ENCODE measurements around the gene AJAP1. TPM values are rescaled to one million over a fixed set of nuclear protein-coding genes. Genes with fewer than 3 reads are reported as not detected.

Gene AJAP1
- total and polyA plus RNA-seq, 2 of the 13 experiments (the other 11 are each of a cell fraction or from before 2014, with no cell fraction given) = not detected

DNA sequence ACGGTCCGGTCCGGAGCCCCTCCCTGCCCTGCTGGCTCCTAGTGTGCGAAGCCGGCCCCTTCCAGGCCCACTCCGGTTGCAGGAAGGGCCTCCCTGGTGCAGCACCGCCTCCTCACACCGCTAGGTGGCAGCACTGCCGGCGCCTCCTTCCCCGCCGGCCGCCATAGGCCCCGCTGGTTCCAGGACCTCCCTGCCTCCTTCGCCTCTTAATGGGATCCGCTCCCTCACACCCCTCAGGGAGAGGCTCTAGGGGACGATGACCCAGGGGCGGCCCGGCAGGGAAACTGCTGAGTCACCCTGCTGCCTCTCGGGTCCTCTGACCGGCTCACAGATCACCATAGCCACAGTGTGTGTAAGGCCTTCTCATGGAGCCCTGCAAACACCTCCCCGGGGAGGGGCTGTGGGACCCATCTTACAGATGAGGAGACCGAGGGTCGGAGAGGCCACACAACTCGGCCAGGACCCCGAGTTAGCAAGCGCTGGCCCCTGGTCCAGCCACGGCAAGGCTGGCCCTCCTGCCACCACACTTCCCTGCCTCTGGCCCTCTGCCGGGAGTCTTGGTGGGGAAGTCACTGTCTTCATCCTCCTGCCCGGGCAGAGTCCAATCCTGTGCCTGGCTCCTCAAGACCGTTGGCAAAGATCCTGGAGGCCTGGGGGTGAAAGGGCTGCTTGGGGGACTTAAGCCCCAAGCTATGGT, 1.6 kb upstream of the AJAP1 start:
- no TSS peak for BruUV-seq (replicated peaks)
- 0% methylated on average over 3 of the region's 31 CpGs for WGBS (ENCODE audit: low lambda C conversion rate)
- in situ Hi-C loops (cut with HindIII; ENCODE audit: extremely low pct_ligation_motif_present, low pct_unique_long_range_greater_than_20kb) = loop anchor here (10.0 kb wide), 1 partner anchor 172 kb away; no protein-coding TSS in a partner anchor
- ATAC-seq (peak; percentile 90), DNase-seq (ENCODE audit: low spot score) (peak; percentile 16), FAIRE-seq (no peak)
- H3K9ac ChIP-seq (ENCODE audit: insufficient read depth, low read depth, low read length) = no peak overlapping the region
- H3K79me2 ChIP-seq (ENCODE audit: insufficient read depth, low read length) = no peaks in the 10 kb centered on the region
- peak overlapping the region; percentile 43; the same call in 1 of the 2 replicates for H3K4me2 ChIP-seq (ENCODE audit: low read depth, low read length)
- H3K4me3 ChIP-seq (replicated peaks in 1 of 3; ENCODE audit: insufficient read depth in 1 of 3, low read depth in 2 of 3, low read length in 3 of 3) = no peak overlapping the region
- H3K9me3 ChIP-seq (ENCODE audit: low read length) = no peaks in the 10 kb centered on the region
- ChIA-PET POLR2A (no interaction called here), CTCF (ENCODE audit: low intra/inter-chr PET ratio, low total read pairs) (interaction anchor here (1.3 kb wide), 1 partner anchor 173 kb away, joined by 9 read pairs; no protein-coding TSS in a partner anchor)
- no peaks in the 10 kb centered on the region for H3K36me3 ChIP-seq (replicated peaks in 1 of 2; ENCODE audit: control insufficient read depth in 1 of 2, insufficient read depth in 2 of 2, low read length in 2 of 2)
- peaks cover 0 to 19% of the 10 kb centered on the region in 2 experiments; a peak in 4 of 5 replicates for H3K27me3 ChIP-seq (ENCODE audit: control insufficient read depth in 1 of 2, insufficient read depth in 2 of 2, low read length in 2 of 2)
- intact Hi-C loops (cut with micrococcal nuclease; ENCODE audit: unreplicated experiment) = no loop called here
- H2AFZ ChIP-seq (ENCODE audit: low read length) = no peak overlapping the region
- H3K27ac ChIP-seq (ENCODE audit: extremely low read length, insufficient read depth, low read length) = no peak overlapping the region
- H3K4me1 ChIP-seq (ENCODE audit: insufficient read depth, low read length) = no peaks in the 10 kb centered on the region
- H4K20me1 ChIP-seq (ENCODE audit: insufficient read depth, low read length) = no peaks in the 10 kb centered on the region
- TF ChIP-seq ZNF326 (CRISPR knock-in tag; IDR thresholded peaks at IDR 0.05; ENCODE audit: borderline replicate concordance) (no peak), ZKSCAN1 (IDR thresholded peaks at IDR 0.05; ENCODE audit: low read length) (no peak), IKZF1 (IDR thresholded peaks at IDR 0.05) (no peak), KLF16 (CRISPR knock-in tag; IDR thresholded peaks at IDR 0.05) (no peak), SALL1 (CRISPR knock-in tag; IDR thresholded peaks at IDR 0.05) (0 out of 2 replicates have a peak, but pooled peaks have one; percentile 19), ZNF891 (CRISPR knock-in tag; IDR thresholded peaks at IDR 0.05) (no peak), ZNF644 (CRISPR knock-in tag; IDR thresholded peaks at IDR 0.05; ENCODE audit: low read depth) (no peak), ZNF83 (CRISPR knock-in tag; IDR thresholded peaks at IDR 0.05; ENCODE audit: borderline replicate concordance) (no peak), MAFF (IDR thresholded peaks at IDR 0.05; ENCODE audit: low read depth, low read length) (0 out of 2 replicates have a peak, but pooled peaks have one; percentile 7), YEATS4 (CRISPR knock-in tag; IDR thresholded peaks at IDR 0.05; ENCODE audit: borderline replicate concordance) (no peak), ARID2 (CRISPR knock-in tag; IDR thresholded peaks at IDR 0.05; ENCODE audit: borderline replicate concordance) (no peak), ZNF724P (CRISPR knock-in tag; IDR thresholded peaks at IDR 0.05; ENCODE audit: borderline replicate concordance) (no peak), RFXANK (CRISPR knock-in tag; IDR thresholded peaks at IDR 0.05) (no peak)
- TF ChIP-seq, protein P1, sequence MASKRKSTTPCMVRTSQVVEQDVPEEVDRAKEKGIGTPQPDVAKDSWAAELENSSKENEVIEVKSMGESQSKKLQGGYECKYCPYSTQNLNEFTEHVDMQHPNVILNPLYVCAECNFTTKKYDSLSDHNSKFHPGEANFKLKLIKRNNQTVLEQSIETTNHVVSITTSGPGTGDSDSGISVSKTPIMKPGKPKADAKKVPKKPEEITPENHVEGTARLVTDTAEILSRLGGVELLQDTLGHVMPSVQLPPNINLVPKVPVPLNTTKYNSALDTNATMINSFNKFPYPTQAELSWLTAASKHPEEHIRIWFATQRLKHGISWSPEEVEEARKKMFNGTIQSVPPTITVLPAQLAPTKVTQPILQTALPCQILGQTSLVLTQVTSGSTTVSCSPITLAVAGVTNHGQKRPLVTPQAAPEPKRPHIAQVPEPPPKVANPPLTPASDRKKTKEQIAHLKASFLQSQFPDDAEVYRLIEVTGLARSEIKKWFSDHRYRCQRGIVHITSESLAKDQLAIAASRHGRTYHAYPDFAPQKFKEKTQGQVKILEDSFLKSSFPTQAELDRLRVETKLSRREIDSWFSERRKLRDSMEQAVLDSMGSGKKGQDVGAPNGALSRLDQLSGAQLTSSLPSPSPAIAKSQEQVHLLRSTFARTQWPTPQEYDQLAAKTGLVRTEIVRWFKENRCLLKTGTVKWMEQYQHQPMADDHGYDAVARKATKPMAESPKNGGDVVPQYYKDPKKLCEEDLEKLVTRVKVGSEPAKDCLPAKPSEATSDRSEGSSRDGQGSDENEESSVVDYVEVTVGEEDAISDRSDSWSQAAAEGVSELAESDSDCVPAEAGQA (IDR thresholded peaks at IDR 0.05; ENCODE audit: low read depth) = no peak
- TF ChIP-seq, protein P1 (CRISPR knock-in tag; IDR thresholded peaks at IDR 0.05; ENCODE audit: borderline replicate concordance) = no peak
- TF ChIP-seq, protein P2, sequence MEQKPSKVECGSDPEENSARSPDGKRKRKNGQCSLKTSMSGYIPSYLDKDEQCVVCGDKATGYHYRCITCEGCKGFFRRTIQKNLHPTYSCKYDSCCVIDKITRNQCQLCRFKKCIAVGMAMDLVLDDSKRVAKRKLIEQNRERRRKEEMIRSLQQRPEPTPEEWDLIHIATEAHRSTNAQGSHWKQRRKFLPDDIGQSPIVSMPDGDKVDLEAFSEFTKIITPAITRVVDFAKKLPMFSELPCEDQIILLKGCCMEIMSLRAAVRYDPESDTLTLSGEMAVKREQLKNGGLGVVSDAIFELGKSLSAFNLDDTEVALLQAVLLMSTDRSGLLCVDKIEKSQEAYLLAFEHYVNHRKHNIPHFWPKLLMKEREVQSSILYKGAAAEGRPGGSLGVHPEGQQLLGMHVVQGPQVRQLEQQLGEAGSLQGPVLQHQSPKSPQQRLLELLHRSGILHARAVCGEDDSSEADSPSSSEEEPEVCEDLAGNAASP (CRISPR knock-in tag; IDR thresholded peaks at IDR 0.05; ENCODE audit: borderline replicate concordance) = no peak
- TF ChIP-seq, protein P3, sequence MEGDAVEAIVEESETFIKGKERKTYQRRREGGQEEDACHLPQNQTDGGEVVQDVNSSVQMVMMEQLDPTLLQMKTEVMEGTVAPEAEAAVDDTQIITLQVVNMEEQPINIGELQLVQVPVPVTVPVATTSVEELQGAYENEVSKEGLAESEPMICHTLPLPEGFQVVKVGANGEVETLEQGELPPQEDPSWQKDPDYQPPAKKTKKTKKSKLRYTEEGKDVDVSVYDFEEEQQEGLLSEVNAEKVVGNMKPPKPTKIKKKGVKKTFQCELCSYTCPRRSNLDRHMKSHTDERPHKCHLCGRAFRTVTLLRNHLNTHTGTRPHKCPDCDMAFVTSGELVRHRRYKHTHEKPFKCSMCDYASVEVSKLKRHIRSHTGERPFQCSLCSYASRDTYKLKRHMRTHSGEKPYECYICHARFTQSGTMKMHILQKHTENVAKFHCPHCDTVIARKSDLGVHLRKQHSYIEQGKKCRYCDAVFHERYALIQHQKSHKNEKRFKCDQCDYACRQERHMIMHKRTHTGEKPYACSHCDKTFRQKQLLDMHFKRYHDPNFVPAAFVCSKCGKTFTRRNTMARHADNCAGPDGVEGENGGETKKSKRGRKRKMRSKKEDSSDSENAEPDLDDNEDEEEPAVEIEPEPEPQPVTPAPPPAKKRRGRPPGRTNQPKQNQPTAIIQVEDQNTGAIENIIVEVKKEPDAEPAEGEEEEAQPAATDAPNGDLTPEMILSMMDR (CRISPR knock-in tag; IDR thresholded peaks at IDR 0.05) = peak; percentile 88
